HG03378 (cell line): Measurements from ENCODE around the gene IL18RAP.

Source experiments
- ATAC-seq: cut with Tn5 transposase; IDR thresholded peaks from one replicate; pipeline ENCODE4 v1.9.1; 2021; ENCODE audit warnings: mild to moderate bottlenecking, moderate library complexity; ENCODE audit not compliant: unreplicated experiment

The IL18RAP gene

DNA sequence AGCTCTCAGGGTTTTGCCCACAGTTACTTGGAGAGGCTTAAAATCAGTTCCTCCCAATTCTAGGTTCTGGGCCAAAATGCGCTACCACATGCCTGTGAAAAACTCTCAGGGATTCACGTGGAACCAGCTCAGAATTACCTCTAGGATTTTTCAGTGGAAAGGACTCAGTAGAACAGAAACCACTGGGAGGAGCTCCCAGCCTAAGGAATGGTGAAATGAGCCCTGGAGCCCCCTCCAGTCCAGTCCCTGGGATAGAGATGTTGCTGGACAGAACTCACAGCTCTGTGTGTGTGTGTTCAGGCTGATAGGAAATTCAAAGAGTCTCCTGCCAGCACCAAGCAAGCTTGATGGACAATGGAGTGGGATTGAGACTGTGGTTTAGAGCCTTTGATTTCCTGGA, 29.0 kb downstream of the IL18RAP start:
- no peak for ATAC-seq

DNA sequence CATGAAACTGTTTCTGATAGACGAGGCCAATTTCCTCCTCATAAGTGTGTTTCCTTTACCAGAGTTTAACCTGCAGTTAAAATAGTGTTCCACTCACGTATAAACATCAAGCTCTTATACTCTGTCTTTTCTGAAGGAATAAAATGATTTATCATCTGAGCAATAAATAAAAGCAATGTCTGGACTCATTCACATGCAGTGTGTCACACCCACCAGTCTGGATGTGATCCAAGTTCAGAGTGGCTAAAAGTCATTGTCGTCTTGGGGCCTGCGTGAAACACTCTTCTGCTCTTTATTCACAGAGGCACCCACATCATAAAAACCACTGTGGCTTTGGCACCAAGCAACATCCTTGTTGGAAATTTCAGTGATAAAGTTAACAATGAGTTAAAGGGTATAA, 30.5 kb downstream of the IL18RAP start:
- no peak for ATAC-seq

DNA sequence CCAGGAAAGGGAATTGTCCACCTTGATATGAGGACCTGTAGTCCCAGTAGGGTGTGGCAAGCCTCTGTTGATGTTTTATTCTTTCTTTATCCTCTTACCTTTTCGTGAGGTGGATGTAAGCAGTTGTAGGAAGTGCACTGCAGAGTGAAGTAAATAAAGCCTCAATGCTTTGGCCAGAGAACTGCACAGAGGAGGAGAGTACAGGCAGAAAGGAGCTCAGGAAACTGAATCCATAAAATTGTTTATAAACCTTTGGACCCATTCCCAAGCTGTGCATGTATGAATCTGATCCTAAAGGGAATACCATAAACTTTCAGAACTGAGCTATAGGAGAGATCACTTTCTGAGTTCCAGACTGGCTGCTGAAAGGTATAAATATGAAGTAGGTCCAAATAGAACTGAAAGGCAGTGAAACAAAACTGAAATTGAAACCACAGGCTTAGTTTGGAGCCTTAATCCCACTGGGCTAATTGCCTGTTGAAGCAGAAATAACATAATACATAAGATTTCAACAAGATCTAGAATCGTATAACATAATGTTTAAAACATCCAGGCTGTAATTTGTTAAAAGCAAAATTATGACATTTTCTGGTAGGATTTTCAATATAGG, 32.2 kb downstream of the IL18RAP start:
- no peak for ATAC-seq

DNA sequence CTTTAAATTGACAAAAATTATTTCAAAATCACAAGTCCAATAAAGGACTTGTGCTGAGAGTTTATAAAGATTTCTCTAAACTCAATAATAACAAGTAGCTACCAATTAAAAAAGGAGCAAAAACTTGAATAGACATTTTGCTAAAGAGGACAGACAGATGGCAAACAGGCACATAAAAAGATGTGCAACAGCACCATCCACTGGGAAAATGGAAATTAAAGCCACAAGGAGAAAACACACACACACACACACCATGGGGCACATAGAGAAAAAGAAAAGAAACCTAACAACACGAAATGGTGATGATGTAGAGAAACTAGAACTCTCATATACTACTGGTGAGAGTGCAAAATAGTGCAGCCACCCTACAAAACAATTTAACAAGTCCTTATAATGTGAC, 37.5 kb downstream of the IL18RAP start:
- no peak for ATAC-seq

DNA sequence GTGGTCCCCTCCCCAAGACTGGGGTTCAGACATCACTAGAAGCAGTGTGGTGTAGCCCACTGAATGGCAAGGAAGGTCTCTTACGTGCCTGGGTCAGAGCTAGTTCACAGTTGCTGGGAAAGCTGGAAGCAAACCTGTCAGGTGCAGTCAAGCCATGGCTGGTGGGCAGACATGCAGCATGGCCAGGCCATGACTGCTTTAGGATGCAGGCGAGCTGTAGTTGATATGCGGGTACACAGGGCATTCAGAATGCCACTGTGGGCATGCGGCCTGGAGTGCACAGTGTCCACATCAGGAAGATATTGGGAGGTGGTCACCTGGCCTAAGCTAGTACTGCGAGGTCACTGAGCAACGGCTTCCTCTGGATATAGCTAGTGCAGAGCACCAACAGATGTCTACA, 38.2 kb downstream of the IL18RAP start:
- ATAC-seq: no peak

DNA sequence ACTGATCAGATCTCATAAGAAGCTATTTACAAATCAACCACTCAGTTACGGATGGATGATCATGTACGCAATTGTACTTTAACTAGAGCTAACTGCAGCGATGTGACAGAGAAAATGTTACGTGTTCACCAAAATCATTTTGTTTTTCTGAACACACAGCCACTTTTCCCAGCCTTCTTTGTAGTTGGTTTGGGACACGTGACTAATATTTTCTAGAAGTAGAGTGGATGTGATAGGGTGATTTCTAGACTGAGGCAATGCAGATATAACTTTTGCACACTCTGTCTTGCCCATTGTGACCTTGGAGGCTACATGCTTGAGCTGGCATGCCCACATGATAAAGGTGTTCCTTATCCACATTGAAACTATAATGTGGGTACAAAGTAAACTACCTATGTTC, 40.2 kb downstream of the IL18RAP start:
- ATAC-seq: no peak

DNA sequence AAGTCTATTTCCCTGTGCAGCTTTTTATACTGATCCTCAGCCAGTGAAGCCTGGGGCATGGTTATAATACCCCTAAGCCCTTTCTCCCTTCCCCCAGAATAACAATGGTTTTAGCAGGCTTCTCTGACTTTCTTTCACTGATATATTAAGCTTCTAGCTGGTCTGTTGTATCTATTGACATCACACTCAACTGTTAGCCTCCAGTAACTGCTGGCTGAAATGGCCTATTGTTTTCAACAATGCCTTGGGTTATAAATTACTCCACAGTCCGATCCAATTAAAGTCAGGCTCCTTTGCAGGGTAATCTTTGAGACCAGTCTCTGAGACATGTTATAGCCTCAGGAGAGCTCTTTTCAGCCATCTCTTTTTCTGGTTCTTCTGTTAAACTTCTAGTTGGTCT, 47.2 kb downstream of the IL18RAP start:
- ATAC-seq: no peak

DNA sequence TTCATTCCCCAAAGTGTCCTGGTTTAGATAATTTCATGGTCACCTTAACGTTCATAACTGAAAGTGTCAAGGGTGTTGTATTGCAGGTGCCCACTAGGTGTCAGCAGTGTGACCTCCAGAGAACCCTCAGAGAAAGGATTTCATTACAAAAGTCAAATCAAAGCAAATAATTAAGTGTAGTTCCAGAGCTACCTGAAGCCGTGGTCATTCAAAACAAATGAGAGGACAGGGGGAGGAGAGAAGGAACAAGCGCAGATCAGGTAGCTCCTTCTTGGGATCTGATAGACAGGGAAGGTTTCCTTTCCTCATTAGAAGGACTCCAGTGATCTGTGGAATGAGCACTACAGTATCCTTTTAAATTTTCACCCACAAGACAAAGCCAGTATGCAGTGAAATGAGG, 50.1 kb downstream of the IL18RAP start, which contains the start of gene SLC9A4:
Gene SLC9A4 (plus strand): TSS at position 207 of the 400 bp plus-strand sequence. CDS start 534 bp downstream, outside the sequence.
- ATAC-seq: peak; percentile 63

DNA sequence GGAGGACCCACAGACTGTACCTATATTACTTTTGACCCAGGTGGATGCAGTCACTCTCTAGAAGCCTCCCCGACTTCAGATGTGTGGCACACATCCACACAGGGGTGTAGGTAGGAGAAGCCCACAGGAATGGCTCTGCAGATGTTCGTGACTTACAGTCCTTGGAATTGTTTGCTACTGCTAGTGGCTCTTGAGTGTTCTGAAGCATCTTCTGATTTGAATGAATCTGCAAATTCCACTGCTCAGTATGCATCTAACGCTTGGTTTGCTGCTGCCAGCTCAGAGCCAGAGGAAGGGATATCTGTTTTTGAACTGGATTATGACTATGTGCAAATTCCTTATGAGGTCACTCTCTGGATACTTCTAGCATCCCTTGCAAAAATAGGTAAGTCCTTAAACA, 50.7 kb downstream of the IL18RAP start:
- ATAC-seq: no peak

DNA sequence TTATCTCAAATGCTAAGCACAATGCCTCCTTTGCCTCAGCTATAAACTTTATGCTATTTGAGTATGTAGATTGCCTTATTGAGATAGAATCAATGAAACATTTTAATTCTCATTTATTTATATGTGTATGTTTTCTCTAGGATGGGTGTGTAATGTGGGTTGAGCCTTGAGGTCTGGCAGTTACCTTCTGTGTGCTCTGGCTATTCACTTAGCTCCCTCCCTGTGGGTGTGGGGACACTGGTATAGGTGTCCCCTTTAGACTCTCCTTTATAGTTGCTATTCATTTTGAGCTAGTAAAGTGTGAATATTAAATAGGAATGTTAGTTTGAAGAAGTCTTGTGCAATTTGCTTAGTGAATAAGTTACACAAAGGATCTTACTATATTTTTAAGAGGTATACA, 51.8 kb downstream of the IL18RAP start:
- no peak for ATAC-seq

DNA sequence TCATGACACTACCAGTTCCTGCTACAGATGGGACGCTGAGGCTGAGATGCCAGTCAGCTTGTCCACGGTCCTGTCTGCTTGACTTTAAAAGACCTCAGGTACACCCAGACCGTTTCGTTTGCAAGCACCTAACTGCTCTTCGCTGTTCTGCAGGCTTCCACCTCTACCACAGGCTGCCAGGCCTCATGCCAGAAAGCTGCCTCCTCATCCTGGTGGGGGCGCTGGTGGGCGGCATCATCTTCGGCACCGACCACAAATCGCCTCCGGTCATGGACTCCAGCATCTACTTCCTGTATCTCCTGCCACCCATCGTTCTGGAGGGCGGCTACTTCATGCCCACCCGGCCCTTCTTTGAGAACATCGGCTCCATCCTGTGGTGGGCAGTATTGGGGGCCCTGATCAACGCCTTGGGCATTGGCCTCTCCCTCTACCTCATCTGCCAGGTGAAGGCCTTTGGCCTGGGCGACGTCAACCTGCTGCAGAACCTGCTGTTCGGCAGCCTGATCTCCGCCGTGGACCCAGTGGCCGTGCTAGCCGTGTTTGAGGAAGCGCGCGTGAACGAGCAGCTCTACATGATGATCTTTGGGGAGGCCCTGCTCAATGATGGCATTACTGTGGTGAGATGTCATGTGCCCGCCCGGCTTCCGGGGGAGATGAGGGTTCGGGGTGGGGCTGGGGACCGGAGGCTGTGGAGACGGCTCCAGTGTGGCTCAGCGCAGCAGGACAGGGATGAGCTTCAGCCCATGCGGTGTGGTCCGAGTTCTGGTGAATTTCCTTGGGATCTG, 55.9 kb downstream of the IL18RAP start:
- no peak for ATAC-seq

DNA sequence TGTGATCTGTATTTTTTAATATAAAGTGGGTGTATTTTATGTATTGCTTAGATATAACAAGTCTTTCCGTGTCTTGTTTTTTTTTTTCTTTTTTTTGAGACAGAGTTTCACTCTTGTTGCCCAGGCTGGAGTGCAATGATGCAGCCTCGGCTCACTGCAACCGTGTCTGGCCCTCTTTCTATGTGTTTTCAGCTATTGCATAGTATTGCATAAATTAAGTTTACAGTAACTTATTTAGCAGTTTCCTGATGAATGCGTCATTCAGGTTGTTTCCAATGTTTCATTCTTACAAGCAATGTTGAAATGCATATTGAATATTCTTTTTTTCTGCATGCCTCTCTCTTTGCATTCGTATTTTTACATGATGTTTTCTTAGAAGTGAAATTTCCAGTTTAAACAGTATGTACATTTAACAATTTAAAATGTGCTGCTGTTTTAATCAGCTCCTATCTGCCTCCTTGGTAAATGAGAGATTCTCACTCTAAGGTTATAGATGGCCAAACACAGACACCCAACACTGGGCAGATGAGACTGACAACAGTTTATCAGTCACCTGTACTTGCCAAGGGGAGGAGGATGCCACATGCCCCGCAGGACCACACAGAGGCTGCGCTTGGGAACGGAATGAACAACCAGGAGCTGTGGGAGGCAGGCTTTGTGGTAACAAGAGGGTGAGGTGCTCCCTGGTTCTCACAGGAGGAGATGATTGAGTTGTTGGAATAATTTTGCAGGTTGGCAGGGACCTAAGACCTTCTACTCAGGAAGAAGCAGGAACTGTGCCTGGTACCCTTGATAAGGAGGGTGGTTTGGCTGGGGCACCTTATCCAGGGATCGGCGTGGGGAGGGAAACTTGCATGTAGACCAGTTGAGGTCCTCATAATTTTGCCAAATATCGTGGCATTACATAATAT, 57.6 kb downstream of the IL18RAP start:
- no peak for ATAC-seq

DNA sequence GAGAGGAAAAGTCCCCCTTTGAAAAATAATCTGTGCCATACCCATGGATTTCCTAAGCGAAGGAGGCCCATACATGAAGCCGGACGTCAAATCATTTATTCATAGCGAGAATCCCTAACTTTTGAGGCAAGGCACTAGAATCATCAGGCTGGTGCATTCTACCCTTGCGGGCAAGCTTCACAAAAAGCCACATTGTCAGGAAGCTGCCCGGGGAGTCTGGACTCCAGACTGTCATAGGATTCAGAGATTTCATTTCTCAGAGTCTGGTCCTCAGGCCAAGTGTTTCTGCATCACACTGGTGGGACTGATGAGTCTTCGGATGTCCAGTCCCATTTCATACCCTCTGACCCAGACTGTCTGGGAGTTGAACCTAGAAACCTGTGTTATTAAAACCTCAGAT, 59.0 kb downstream of the IL18RAP start:
- ATAC-seq: no peak

DNA sequence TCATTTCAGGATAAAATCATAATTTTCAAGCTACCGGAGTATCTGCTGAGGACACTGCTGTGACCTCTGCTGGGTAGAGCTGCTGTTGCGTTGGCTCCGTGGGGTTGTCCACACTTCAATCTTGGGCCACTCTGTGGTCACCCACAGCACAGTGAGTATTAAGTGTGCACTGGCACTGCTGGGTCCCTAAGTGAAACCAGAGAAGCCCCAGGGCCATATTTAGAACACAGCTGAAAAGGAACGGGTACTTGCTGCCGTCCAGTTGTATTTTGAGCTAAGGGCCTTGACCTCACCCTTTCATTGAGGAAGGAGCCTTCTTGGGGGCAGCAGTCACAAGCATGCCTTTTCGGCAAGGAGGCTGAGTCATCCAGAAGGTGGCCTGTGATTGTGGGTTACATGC, 60.1 kb downstream of the IL18RAP start:
- no peak for ATAC-seq

DNA sequence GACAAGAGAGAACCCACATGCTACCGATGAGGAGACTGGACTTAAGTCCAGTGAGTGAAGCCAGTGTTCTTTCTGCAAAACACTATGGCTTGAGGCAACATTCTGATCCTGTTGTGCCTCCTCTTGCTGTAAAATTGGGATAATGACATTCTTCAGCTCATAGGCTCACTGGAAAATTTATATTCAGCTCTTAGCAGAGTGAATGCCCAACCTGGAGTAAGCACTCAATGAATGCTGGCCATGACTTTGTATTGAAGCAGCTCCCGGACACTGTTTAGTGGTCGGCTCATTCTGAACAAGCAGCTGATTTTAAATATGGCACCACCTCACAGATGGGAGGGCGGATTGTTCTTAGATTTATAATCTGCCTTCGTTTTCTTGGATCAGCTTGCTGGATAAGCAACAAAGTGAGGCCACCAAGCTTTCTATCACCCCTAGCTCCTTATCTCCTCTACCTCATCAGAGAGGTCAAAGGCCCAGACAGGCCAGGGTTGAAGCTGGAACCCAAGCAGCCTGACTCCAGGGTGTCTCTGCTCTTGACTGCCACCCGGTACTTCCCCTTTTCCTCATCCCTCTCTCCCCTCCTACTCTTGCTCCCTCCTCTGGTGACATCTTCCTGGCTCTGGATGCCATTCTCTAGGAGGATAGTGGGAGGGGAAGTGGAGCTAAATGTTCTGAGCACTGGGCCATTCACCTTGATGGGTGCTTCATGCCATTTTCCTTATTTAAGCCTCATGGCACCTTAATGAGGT, 61.5 kb downstream of the IL18RAP start:
- no peak for ATAC-seq

DNA sequence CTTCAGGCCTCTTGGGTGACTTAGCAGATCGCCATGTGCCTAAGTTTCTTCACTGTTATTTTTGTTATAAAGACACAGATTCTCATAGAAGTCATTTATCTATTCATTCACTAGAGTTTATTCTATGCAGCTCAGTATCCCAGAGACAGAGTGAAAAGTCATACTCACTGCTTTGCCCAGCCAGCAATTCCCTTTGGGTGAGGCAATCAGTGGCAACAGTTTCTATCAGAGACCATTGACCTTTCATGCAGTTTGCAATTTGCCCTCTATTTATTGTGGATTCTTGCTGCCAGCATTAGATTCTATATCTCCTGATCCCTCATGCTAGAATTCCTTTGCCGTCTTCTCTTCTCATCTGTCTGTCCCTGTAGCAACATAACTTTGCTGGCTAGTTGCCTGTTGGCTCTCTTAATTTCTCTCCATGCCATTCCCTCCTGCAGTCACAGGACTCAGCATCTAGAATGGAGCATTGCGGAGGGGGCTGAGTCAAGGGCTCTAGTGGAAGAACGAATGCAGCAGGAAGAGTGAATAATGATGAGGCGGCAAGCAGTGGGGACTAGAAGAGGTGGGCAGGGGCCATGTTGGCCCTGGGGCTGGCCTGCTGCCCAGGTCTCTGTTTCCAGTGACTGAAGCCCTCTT, 62.3 kb downstream of the IL18RAP start:
- ATAC-seq: no peak

DNA sequence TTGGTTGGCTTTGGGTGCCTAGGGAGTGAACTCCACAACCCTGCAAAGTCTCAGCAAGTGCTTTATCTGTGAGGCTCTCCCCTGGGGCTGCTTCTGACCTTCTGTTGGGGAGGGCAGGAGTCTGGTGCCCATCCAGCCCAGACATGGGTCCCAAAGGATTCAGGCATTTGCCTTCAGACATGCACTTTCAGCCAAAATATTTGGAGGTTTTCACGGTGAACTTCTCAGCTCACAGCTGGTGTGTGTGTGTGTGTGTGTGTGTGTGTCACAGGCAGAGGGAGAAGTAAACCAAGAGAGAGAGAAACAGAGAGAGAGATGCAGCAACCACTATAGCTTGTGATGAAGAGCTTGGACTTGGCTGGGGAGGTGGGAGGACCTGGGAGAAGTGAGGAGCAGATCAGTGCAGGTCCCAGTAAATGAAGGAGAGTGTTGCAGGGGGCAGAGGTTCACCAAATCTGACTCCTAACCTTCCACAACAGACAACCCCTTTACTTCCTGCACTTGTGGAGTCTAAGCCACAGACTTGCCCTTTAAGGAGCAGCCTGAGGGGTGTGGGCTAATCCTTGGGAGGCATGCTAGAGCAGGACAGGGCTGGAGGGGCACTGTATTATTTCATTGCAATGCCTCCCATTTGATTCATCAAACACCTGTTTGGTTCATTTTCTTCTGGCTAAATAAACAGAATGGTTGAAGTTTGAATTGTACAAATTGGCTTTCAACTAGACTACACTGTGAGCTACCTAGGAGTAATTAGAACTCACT, 64.2 kb downstream of the IL18RAP start:
- no peak for ATAC-seq

DNA sequence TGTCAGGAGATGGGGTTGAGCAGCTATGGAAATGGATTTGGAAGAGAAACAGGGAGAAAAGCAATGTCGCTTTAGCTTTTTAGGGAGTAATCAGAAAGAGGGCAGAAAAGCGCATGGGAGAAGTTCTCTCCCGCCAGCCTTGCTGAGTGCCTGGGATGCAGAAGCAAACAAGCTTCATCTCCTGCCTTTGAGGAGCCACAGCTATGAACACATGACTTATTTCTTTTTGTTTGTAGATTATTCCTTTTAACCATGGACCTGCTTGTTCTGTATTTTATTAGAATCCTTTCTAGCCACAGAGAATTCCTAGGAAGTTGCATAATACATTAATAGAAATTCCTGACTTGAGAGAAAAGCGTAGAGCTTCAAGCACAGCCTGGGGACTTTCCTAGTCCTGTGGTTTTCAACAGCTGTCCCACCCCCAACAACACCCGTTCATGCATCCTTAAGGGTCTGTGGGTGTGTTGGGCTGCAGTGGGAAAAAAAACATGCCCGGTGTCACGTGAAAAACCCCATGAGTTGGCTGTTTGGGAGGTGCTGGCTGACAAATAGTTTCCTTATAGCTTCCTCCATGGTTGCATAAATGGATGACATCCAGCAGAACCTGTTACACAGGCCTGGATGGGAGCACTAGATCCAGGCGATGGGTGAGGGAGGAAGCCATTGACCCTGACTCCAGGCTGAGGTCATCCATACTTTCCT, 65.0 kb downstream of the IL18RAP start:
- no peak for ATAC-seq

DNA sequence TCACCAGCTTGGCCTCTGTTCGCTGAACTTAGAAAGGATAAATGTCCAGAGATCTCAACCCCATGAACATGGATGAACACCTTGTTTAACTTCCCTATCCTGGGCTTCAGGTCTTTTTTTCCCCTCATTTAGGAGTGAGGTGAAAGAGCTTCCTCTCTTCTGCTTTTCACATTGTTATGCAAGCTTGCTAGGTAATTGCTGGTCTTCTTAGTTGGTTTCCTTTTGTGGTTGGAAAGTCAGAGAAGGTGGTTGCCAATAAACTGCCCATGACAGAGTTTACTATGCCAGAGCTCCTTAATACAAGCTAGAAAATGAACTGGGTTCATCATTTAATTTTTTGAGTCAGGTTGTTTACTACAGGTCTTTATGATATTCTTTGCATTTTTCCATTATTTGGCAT, 66.7 kb downstream of the IL18RAP start:
- no peak for ATAC-seq
